ENCODE data around the gene ARAP2. TPM values are rescaled to one million over a fixed set of nuclear protein-coding genes. Genes with fewer than 3 reads are reported as not detected.
A peak's percentile ranks its signal among the peaks of the same experiment; 100 is the strongest.

The ARAP2 gene
- total and polyA plus RNA-seq, 5 donors from 2014 or later = 10.2 to 92.2 (median 14.6) TPM

DNA sequence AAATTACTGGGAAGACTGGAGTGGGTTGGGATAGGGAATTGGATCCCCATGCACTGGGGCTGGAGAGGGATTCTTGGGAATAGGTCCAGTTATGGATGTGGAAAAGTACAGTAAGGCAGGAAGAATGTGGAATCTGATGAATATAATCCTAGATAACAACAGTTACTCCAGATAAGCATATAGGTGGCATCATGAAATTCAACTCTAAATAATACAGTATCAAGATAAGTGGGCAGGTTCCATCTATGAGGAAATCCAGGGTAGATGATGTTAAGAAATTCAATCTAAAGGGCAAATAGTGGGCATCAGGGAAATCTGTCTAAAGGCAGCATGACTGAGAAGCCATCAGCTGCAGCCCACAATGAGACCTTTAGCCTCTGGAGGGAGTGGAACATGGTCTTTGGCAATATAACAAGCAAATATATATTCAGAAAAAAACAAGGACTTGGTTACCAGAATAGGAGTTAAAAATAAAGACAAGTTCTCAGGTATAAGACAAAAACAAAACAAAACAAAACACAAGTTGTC is 38.3 kb upstream of the ARAP2 start:
- H3K36me3 Mint-ChIP-seq = no peaks in the 10 kb centered on the region
- Histone ChIP-seq H3K27ac (ENCODE audit: insufficient read depth, low read length, poor library complexity, severe bottlenecking) (no peak overlapping the region), H3K4me1 (ENCODE audit: control insufficient read depth, insufficient read depth, low read length, poor library complexity, severe bottlenecking) (peaks cover 12% of the 10 kb centered on the region), H3K9me3 (ENCODE audit: control insufficient read depth in 2 of 2, low read length in 2 of 2) (no peaks in the 10 kb centered on the region), H3K36me3 (ENCODE audit: control insufficient read depth, insufficient read depth, low read length) (no peaks in the 10 kb centered on the region), H3K27me3 (ENCODE audit: control insufficient read depth, insufficient read depth, low read length) (no peaks in the 10 kb centered on the region), H3K4me3 (ENCODE audit: low read depth, low read length) (no peak overlapping the region)
- no peaks in the 10 kb centered on the region for H3K27me3 Mint-ChIP-seq
- H3K9me3 Mint-ChIP-seq = peaks cover 0 to 8% (median 3%) of the 10 kb centered on the region in 7 donors
- H3K4me1 Mint-ChIP-seq = peaks cover 19 to 39% (median 22%) of the 10 kb centered on the region in 4 donors
- H3K27ac Mint-ChIP-seq = no peak overlapping the region
- ATAC-seq (ENCODE audit: low read depth in 2 of 2) = no peak
- DNase-seq = no peak
- H3K4me3 Mint-ChIP-seq = no peak overlapping the region

- ATAC-seq (ENCODE audit: low read depth in 2 of 2) (no peak), DNase-seq (peak in 1 of 3 donors; percentile 12)
- H3K4me3 Mint-ChIP-seq = peak within 1 kb of the TSS in 1 of 4 donors; percentile 27
- no peaks in the 10 kb centered on the region for H3K27me3 Mint-ChIP-seq
- peaks cover 0 to 7% (median 3%) of the 10 kb centered on the region in 7 donors for H3K9me3 Mint-ChIP-seq
- H3K4me3 ChIP-seq (ENCODE audit: low read depth, low read length) = no peak within 1 kb of the TSS
- H3K27ac Mint-ChIP-seq = peak within 1 kb of the TSS in 2 of 3 donors; percentile 47 to 94
- H3K36me3 ChIP-seq (ENCODE audit: control insufficient read depth, insufficient read depth, low read length) = no peaks in the 10 kb centered on the region
- no peaks in the 10 kb centered on the region for H3K9me3 ChIP-seq (ENCODE audit: control insufficient read depth in 2 of 2, low read length in 2 of 2)
- no peak within 1 kb of the TSS for H3K27ac ChIP-seq (ENCODE audit: insufficient read depth, low read length, poor library complexity, severe bottlenecking)
- H3K36me3 Mint-ChIP-seq = no peaks in the 10 kb centered on the region
- H3K4me1 ChIP-seq (ENCODE audit: control insufficient read depth, insufficient read depth, low read length, poor library complexity, severe bottlenecking) = peaks cover 11% of the 10 kb centered on the region
- H3K4me1 Mint-ChIP-seq = peaks cover 19 to 42% (median 25%) of the 10 kb centered on the region in 4 donors
- no peaks in the 10 kb centered on the region for H3K27me3 ChIP-seq (ENCODE audit: control insufficient read depth, insufficient read depth, low read length)
Measured at GRCh38 chr4:36281384-36282106, 37.2 kb upstream of the ARAP2 start, which contains the start of gene DTHD1. DTHD1 (plus strand) TSS chr4:36281616; CDS start chr4:36281759, 143 bp downstream.

DNA sequence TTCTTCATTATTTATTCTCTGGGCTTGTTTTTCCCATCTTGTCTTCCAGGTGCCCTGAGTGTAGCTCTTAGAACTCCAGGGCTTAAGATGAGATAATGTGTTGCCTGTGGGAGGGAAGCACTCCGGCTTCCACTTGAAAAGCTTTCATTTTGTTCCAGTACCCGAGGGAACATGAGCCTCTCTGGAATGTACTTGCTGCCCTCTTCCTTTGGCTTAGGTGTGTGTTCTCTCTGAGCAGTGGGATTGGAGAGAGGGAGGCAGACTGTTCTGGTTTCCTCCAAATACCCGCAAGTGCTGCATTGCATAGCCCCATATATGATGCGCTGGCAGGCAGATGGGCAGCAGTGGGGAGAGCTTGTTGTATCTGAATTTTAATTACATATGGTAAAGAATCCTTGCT is 36.2 kb upstream of the ARAP2 start:
- H3K27ac Mint-ChIP-seq = peak overlapping the region in 2 of 3 donors; percentile 47 to 94
- no peak overlapping the region for H3K27ac ChIP-seq (ENCODE audit: insufficient read depth, low read length, poor library complexity, severe bottlenecking)

GRCh38 chr4:36278789-36279188 is 34.5 kb upstream of the ARAP2 start:
- Histone ChIP-seq H3K4me3 (ENCODE audit: low read depth, low read length) (no peak overlapping the region), H3K4me1 (ENCODE audit: control insufficient read depth, insufficient read depth, low read length, poor library complexity, severe bottlenecking) (no peaks in the 10 kb centered on the region), H3K27ac (ENCODE audit: insufficient read depth, low read length, poor library complexity, severe bottlenecking) (no peak overlapping the region), H3K27me3 (ENCODE audit: control insufficient read depth, insufficient read depth, low read length) (no peaks in the 10 kb centered on the region), H3K36me3 (ENCODE audit: control insufficient read depth, insufficient read depth, low read length) (no peaks in the 10 kb centered on the region), H3K9me3 (ENCODE audit: control insufficient read depth in 2 of 2, low read length in 2 of 2) (no peaks in the 10 kb centered on the region)
- H3K36me3 Mint-ChIP-seq = no peaks in the 10 kb centered on the region
- DNase-seq (peak in 1 of 3 donors; percentile 16), ATAC-seq (ENCODE audit: low read depth in 2 of 2) (no peak)
- no peaks in the 10 kb centered on the region for H3K27me3 Mint-ChIP-seq
- peak overlapping the region in 1 of 3 donors; percentile 10 for H3K27ac Mint-ChIP-seq
- H3K9me3 Mint-ChIP-seq = peaks cover 0 to 2% (median 0%) of the 10 kb centered on the region in 7 donors
- peak overlapping the region in 1 of 4 donors; percentile 6 for H3K4me3 Mint-ChIP-seq
- peaks cover 0 to 25% (median 13%) of the 10 kb centered on the region in 4 donors for H3K4me1 Mint-ChIP-seq

More for the DNA sequence above, 36.2 kb upstream of the ARAP2 start:
- Histone ChIP-seq H3K27me3 (ENCODE audit: control insufficient read depth, insufficient read depth, low read length) (no peaks in the 10 kb centered on the region), H3K9me3 (ENCODE audit: control insufficient read depth in 2 of 2, low read length in 2 of 2) (no peaks in the 10 kb centered on the region), H3K4me3 (ENCODE audit: low read depth, low read length) (no peak overlapping the region), H3K36me3 (ENCODE audit: control insufficient read depth, insufficient read depth, low read length) (no peaks in the 10 kb centered on the region), H3K4me1 (ENCODE audit: control insufficient read depth, insufficient read depth, low read length, poor library complexity, severe bottlenecking) (peaks cover 2% of the 10 kb centered on the region)
- no peak overlapping the region for H3K4me3 Mint-ChIP-seq
- no peaks in the 10 kb centered on the region for H3K27me3 Mint-ChIP-seq
- ATAC-seq (ENCODE audit: low read depth in 2 of 2) (no peak), DNase-seq (no peak)
- peaks cover 0 to 2% (median 0%) of the 10 kb centered on the region in 7 donors for H3K9me3 Mint-ChIP-seq
- peaks cover 11 to 33% (median 15%) of the 10 kb centered on the region in 4 donors for H3K4me1 Mint-ChIP-seq
- H3K36me3 Mint-ChIP-seq = no peaks in the 10 kb centered on the region

DNA sequence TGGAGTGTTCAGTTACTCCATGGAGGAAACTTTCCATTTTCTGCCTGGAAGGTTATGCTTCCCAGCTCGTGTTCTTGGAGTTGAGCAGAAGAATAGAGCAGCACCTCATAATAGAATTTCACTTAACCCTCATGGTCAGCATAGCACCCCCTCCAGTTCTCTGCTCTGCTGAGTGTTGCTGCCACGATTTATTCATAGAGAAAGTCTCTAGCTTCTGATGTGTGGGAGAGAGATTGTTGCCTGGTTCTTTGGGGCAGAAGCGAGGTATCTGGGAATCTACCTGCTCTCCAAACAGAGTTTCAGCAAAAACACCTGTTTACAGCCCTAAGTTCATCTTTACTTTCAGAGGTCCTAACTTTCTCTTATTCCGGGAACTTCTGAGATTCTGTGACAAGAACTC is 33.2 kb upstream of the ARAP2 start:
- Mint-ChIP-seq H3K4me3 (no peak overlapping the region), H3K9me3 (peaks cover 0 to 2% (median 0%) of the 10 kb centered on the region in 7 donors), H3K4me1 (peaks cover 0 to 24% (median 13%) of the 10 kb centered on the region in 4 donors), H3K27me3 (no peaks in the 10 kb centered on the region), H3K27ac (peak overlapping the region in 1 of 3 donors; percentile 37), H3K36me3 (no peaks in the 10 kb centered on the region)
- no peak for ATAC-seq (ENCODE audit: low read depth in 2 of 2)
- Histone ChIP-seq H3K27ac (ENCODE audit: insufficient read depth, low read length, poor library complexity, severe bottlenecking) (no peak overlapping the region), H3K4me1 (ENCODE audit: control insufficient read depth, insufficient read depth, low read length, poor library complexity, severe bottlenecking) (no peaks in the 10 kb centered on the region), H3K27me3 (ENCODE audit: control insufficient read depth, insufficient read depth, low read length) (no peaks in the 10 kb centered on the region), H3K4me3 (ENCODE audit: low read depth, low read length) (no peak overlapping the region), H3K9me3 (ENCODE audit: control insufficient read depth in 2 of 2, low read length in 2 of 2) (no peaks in the 10 kb centered on the region), H3K36me3 (ENCODE audit: control insufficient read depth, insufficient read depth, low read length) (no peaks in the 10 kb centered on the region)
- DNase-seq = no peak

- no peaks in the 10 kb centered on the region for H3K36me3 ChIP-seq (ENCODE audit: control insufficient read depth, insufficient read depth, low read length)
- H3K27me3 ChIP-seq (ENCODE audit: control insufficient read depth, insufficient read depth, low read length) = no peaks in the 10 kb centered on the region
- H3K27ac ChIP-seq (ENCODE audit: insufficient read depth, low read length, poor library complexity, severe bottlenecking) = no peak overlapping the region
- no peak overlapping the region for H3K4me3 ChIP-seq (ENCODE audit: low read depth, low read length)
- Mint-ChIP-seq H3K36me3 (no peaks in the 10 kb centered on the region), H3K27ac (no peak overlapping the region), H3K4me3 (no peak overlapping the region), H3K27me3 (peaks cover 4% of the 10 kb centered on the region), H3K4me1 (peaks cover 2 to 15% (median 9%) of the 10 kb centered on the region in 4 donors), H3K9me3 (peaks cover 0 to 2% (median 0%) of the 10 kb centered on the region in 7 donors)
- DNase-seq = no peak
- no peaks in the 10 kb centered on the region for H3K4me1 ChIP-seq (ENCODE audit: control insufficient read depth, insufficient read depth, low read length, poor library complexity, severe bottlenecking)
- no peaks in the 10 kb centered on the region for H3K9me3 ChIP-seq (ENCODE audit: control insufficient read depth in 2 of 2, low read length in 2 of 2)
- no peak for ATAC-seq (ENCODE audit: low read depth in 2 of 2)
Measured at GRCh38 chr4:36274158-36274557, 29.8 kb upstream of the ARAP2 start.

GRCh38 chr4:36273276-36273675 is 29.0 kb upstream of the ARAP2 start:
- H3K4me3 Mint-ChIP-seq = no peak overlapping the region
- H3K4me1 ChIP-seq (ENCODE audit: control insufficient read depth, insufficient read depth, low read length, poor library complexity, severe bottlenecking) = no peaks in the 10 kb centered on the region
- H3K36me3 ChIP-seq (ENCODE audit: control insufficient read depth, insufficient read depth, low read length) = no peaks in the 10 kb centered on the region
- no peaks in the 10 kb centered on the region for H3K9me3 ChIP-seq (ENCODE audit: control insufficient read depth in 2 of 2, low read length in 2 of 2)
- H3K27me3 Mint-ChIP-seq = peaks cover 4% of the 10 kb centered on the region
- no peaks in the 10 kb centered on the region for H3K27me3 ChIP-seq (ENCODE audit: control insufficient read depth, insufficient read depth, low read length)
- H3K9me3 Mint-ChIP-seq = peaks cover 0 to 2% (median 0%) of the 10 kb centered on the region in 7 donors
- H3K36me3 Mint-ChIP-seq = no peaks in the 10 kb centered on the region
- H3K27ac ChIP-seq (ENCODE audit: insufficient read depth, low read length, poor library complexity, severe bottlenecking) = no peak overlapping the region
- ATAC-seq (ENCODE audit: low read depth in 2 of 2) (no peak), DNase-seq (no peak)
- H3K4me3 ChIP-seq (ENCODE audit: low read depth, low read length) = no peak overlapping the region
- H3K27ac Mint-ChIP-seq = no peak overlapping the region
- H3K4me1 Mint-ChIP-seq = peaks cover 8 to 24% (median 10%) of the 10 kb centered on the region in 4 donors
